GM12801 (cell line): ENCODE results near the gene CLTCL1.

Source experiments
- CTCF ChIP-seq: IDR thresholded peaks from one replicate; pipeline ENCODE4 v1.5.1; 2011; ENCODE audit warnings: control low read depth; ENCODE audit not compliant: insufficient read length; ENCODE audit errors: extremely low read depth

Gene CLTCL1

DNA sequence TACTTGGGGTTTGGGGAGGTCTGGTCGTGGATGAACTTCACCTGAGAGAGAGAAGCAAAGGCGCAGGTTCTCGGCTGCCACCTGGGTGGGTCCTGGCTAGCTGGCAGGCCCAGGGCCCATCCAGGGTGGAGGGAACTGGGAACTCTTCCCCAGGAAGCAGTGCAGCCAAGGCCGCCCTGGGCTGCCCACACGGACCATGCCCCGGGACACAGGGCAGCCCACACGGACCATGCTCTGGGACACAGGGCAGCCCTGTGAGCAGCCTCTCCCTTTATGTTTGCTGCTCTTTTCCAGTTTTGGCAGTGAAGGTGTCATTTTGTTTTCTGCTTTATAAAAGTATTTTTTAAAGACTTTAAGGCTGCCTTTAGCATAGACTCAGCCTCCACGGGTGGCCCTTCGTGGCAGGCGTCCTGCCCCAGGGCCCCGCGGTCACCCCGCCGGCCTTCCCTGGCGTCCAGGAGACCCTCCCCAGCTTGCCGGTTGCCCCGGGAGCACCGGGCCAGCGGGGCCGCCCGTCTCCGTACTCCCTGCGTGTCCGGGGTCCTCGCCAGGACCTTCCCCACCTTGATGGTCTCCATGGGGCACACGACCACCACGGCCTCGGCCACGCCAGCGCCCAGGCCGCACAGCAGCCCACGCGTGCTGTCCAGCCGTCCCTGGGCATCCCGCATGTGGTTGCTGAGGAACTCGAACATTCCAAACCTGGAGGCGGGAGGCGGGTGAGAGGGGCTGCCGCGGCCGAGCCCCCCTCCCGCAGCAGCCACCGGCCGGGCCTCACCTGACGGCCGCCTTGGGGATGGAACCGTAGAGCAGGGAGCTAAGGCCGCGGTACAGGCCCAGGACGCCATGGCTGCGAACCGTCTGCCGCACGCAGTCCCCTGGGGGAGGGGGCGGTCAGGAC is 114.1 kb downstream of the CLTCL1 start:
- TF ChIP-seq CTCF = no peak

DNA sequence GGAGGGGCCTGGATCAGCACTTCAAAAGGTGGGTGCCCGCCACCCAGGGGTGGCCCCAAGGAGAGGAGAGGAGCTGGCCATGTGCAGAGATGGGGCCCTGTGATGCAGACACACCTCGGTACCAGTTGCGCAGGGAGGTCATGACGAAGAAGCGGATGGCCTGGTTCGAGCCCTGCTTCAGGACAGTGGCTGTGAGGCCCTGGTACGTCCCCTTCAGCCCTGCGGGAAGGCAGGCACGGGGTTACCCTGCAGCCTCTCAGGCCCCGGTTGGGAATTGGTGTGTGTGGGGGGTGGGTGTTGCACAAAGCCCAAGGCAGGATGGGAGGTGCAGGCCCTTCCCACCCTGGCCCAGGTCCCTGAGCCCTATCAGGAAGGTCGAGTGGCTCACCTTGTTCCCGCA is 114.8 kb downstream of the CLTCL1 start:
- no peak for TF ChIP-seq CTCF

GRCh38 chr22:19176175-19176643 is 115.3 kb downstream of the CLTCL1 start:
- TF ChIP-seq CTCF = no peak

DNA sequence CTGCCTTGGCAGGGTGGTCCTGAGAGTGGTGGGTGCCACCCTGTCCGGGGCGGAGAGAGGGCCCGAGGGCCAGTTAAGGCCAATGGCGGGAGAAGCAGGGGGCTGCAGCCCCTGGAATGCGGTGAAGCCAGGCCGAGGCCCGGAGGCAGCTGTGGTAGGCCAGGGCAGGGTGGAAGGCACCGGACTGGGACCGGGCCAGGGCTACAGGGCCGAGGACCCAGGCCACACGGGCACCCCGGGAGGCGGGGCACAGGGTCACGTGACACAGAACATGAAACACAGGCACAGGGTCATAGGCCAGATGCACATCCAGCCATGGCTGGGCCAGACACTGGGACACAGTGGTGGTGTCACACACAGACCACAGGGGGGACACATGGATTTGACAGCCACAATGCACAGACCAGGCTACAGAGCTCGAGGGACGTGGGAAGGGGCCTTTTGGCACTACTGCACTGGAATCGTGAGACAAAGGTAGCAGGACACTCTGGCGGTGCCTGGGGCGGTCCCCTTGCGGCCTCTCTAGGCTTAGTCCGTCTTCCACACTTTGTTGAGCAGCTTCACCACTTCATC is 115.8 kb downstream of the CLTCL1 start:
- no peak for TF ChIP-seq CTCF

DNA sequence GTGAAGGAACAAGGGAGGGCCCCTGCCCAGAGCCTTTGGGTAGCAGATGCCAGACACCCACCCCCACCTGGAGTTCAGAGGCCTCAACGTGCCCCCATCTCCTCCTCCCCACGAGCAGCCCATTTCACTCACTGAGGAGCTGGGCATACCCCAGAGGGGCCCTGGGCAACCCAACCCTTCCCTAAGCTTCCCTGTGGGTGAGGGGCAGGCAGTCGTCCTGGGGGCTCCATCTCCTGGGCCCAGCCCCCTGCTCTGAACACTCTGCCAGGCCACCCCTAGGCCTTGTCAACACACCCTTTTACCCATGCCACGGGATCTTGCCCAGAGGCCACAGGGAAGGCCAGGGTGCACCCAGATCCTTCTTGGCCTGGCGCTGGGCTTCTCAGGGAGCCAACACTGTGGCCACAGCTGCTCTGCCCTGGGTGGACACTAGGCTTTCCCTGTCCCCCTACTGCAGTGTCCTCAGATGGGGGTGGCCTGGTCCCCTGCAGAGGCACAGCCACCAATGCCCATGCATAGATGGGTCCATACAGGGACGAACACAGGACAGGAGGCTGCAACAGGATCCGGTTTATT is 116.4 kb downstream of the CLTCL1 start:
- no peak for TF ChIP-seq CTCF

GRCh38 chr22:19174106-19175025 is 117.2 kb downstream of the CLTCL1 start:
- TF ChIP-seq CTCF = no peak
